HG03342 (cell line): Measurements from ENCODE around the gene SPATC1L.
"Not testable (repeated sequence)": the region's sequence is repeated elsewhere in the genome, so short reads cannot be mapped to it uniquely, and the experiment has no call there.

Experiments
- ATAC-seq: cut with Tn5 transposase; IDR thresholded peaks from one replicate; pipeline ENCODE4 v1.9.1; 2021; ENCODE audit warnings: mild to moderate bottlenecking, moderate library complexity; ENCODE audit not compliant: unreplicated experiment

The SPATC1L gene

DNA sequence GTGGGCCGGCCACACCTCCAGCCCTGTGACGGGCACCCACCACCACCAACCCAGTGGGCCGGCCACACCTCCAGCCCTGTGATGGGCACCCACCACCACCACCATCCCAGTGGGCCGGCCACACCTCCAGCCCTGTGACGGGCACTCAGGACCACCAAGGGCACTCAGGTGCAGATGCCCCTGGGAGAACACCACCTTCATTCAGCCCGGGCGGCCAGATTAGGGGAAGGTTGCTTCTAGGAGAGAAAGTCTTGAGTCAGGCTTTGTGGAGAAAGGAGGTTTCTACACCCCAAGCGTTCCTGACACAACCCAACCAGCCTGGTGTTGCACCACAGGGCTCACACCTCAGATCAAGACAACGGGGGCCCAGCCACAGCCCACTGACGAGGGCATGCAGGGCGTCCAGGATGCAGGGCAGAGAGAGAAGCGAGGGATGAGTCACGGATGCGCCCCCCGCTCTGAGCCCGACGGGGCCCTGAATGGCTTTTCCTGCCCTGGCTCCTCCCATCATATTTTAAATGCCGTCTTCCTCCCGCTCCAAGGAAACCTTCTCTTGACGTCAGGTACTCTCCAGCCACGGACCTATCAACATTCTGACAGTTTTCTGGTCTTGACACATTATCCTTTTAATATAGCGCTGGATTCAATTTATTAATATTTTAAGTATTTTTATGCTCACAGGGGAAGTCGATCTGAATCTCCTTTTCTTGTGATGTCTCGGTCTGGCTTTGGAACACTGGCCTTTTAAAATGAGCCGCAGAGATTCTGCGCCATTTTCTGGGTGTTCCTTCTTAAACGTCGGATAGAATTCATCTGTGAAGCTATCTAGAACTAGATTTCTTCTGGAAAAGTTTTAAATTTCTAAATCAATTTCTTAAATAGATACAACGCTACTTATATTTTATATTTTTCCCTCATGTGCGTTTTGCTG lies 631 bp upstream of the SPATC1L start:
- ATAC-seq: no peak

DNA sequence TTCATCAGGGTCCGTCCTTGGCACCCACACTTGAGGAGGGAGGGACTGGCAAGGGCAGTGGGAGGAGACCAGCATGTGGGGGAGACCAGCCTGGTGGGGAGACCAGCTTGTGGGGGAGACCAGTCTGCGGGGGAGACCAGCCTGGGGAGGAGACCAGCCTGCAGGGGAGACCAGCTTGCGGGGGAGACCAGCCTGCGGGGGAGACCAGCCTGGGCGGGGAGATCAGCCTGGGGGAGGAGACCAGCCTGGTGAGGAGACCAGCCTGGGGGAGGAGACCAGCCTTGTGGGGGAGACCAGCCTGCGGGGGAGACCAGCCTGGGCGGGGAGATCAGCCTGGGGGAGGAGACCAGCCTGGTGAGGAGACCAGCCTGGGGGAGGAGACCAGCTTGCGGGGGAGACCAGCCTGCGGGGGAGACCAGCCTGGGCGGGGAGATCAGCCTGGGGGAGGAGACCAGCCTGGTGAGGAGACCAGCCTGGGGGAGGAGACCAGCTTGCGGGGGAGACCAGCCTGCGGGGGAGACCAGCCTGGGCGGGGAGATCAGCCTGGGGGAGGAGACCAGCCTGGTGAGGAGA lies 836 bp downstream of the SPATC1L start:
- not testable (repeated sequence) for ATAC-seq

DNA sequence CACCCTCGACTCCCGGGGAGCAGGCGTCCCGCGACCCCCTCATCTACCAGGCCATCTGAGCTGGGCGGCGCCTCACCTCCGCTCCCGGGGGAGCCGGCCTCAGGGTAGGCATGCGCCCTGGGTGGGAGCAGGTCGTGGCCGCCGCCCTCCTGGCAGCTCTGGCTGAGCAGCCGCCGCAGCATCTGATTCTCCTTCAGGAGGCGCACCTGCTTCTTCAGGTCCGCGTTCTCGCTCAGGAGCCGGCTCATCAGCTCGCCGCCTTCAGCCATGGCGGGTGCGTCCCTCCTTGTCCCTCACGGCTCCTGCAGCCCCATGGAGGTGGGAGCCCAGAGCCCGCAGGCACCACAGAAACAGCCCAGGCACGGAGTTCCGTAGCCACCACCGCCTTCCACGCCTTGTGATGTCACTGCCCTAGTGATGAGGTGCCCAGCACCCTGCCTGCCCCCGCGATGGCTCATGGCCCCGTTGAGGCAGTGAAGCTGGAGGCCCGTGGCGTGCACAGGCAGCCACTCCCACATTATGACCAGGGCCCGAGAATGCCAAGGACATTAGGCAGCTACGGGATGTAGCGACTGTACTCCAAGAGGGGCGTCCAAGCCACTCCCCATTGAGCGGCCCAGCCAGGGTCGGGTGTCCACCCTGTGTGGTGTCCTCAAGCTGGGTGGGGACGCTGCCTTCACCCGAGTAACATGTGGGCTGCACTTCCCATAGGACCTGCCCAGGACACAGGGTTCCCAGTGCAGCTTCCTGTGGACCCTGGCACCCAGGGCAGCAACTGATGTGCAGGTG lies 1.5 kb downstream of the SPATC1L start:
- ATAC-seq: no peak

DNA sequence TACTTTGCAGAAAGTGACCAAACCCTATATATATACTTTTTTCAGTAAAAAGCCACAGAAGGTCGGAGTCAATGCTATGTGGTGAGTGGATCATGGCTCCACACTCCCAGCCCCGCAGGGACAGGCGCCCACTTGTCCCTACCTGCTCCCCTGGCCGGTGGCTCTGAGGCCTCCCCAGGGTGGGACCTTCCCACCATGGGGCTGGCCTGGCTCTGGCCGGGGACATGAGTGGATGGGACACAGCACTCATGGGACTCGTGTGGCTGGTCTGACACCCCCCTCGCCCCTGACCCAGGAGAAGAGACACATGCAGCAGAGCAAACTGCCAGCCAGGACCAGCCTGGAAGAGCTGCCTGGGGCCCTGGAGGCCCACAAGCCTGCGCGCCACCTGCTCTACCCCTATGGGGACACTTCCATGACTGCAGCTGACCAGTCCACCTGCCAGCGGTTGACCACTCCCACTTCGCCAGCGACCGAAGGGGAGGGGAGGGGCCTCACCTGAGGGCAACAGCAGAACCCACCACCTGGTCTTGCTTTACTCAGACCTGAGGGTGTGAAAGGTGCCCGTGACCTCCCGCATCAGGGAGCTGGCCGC lies 2.2 kb downstream of the SPATC1L start:
- no peak for ATAC-seq

DNA sequence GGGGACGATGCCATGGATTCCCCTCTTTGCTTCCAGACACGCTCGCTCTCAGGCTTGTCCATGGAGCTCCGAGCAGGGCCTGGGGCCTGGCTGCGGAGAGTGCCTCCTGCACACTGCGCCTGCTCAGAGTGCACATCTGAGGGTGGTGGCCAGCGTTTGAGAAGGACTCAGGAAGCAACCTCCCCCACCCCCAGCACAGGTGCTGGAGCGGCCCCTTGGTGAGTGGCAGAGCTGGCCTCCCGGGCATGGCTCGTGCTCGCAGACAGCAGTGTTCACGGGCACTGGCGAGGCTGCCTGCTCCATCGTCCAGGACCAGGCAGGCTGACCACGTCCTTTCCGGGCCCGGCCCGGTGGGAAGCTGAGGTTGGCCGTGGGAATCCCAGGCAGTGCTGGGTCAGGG lies 2.8 kb downstream of the SPATC1L start:
- no peak for ATAC-seq

DNA sequence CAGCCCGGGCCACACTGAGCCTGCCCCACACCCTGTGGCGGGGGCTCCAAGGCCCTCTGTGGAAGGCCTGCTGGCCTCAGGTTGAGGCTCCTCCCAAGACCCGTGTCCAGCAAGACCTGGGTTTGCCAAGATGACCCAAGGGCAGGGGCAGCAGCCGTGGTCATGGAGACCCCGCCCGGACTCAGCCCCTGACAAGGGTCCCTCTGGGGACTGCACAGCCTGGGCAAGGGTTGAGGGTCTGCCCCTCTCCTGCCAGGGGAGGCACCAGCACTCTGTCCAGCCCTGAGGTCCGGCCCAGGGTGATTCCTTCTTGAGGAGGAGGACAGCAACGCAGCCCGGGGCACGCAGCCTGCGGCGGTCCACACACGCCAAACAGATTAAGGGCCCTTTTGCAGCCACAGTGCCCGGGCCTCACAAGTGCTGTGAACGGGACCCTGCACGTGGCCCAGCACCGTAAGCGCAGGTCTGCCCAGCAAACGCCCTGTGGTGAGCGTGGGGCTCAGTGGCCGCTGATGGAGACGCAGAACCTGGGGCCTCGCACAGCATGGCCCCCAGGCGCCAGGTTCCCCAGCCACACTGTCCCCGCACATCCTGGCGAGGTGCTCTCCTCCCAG lies 3.4 kb downstream of the SPATC1L start:
- no peak for ATAC-seq

DNA sequence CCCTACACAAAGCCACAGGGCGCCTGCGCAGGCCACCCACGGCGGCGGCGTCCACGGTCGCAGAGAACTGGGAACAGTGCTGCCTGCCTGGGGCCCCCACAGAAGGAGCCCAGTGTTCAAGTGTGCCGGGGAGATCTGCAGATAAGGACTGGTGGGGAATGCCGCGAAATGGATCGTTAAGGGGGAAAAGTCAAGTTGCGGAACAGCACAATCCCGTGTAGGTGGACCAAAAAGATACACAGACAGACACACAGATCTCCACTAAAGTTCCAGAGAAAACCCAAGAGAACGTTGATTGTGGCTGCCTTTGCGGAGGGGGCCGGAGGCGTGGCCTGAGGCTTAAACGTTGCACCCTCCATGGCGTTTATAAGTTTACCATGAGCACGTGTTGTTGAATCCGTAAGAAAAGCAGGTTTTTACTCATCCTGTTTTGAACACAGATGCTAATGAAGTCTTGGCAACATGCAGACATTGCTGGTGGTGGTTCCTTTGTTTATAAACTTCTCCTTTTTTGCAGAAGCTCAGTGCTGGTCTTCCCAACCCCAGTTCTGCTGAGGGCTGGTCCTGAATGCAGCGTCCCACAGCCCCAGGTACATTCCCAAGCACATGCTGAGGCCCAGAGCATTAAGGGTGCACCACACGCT lies 4.1 kb downstream of the SPATC1L start:
- no peak for ATAC-seq

DNA sequence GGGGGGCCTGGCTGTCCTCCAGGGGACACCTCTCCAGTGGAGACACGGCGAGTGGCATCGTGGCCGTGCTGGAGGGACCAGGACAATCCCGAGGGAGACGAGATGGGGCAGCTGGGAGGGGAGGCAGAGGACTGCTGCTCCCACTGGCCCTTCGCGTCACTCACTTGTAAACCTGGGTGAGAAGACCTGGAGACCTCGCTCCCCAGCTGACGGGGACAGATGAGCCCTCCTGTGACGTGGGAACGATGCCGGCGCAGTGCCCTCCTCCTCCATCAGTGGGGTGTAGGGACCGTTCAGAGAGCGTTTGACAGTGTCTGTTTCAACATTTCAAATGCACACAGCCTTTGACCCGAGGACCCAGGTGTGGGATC lies 4.6 kb downstream of the SPATC1L start:
- no peak for ATAC-seq

DNA sequence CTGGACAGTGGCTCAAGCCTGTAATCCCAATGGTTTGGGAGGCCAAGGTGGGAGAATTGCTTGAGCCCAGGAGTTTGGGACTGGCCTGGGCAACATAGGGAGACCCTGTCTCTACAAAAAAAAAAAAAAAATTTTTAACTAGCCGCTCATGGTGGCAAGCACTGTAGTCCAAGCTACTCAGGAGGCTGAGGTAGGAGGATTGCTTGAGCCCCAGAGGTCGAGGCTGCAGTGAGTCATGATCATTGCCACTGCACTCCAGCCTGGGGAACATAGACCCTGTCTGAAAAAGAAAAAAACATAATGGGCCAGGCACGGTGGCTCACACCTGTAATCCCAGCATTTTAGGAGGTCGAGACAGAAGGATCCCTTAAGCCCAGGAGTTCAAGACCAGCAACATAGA lies 5.3 kb downstream of the SPATC1L start:
- ATAC-seq: no peak

DNA sequence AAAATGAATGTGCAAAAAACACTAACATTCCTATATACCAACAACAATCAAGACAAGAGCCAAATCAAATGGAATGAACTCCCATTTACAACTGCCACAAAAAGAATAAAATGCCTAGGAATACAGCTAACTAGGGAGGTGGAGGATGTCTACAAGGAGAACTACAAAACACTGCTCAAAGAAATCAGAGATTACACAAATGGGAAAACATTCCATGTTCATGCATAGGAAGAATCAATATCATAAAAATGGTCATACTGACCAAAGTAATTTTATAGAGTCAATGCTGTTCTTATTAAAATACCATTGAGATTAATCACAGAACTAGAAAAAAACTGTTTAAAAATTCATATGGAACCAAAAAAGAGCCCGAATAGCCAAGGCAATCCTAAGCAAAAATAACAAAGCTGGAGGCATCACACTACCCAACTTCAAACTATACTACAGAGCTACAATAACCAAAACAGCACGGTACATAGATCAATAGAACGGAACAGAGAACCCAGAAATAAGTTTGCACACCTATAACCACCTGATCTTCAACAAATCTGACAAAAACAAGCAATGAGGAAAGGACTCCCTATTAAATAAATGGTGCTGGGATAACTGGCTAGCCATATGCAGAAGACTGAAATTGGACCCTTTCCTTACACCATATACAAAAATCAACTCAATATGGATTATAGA lies 7.7 kb downstream of the SPATC1L start:
- not testable (repeated sequence) for ATAC-seq

DNA sequence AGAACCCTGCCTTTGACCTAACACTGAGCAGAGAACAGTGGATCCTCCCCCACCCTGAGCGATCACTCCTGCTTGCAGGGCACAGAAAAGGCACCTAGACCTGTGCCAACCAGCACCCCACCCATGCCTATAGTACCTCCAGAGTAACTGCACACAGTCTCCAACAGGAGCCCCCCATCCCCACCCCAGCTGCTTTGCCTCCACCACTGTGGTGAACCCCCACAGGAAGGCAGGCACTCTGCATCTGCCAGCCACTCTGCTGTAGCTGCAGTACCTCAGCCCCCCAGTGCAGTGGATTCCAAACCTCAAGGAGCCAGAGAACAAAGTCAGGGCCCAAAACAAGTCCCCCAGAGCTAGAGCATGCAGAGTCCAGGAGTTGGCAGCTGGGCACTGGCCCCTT lies 10.7 kb downstream of the SPATC1L start:
- no peak for ATAC-seq

DNA sequence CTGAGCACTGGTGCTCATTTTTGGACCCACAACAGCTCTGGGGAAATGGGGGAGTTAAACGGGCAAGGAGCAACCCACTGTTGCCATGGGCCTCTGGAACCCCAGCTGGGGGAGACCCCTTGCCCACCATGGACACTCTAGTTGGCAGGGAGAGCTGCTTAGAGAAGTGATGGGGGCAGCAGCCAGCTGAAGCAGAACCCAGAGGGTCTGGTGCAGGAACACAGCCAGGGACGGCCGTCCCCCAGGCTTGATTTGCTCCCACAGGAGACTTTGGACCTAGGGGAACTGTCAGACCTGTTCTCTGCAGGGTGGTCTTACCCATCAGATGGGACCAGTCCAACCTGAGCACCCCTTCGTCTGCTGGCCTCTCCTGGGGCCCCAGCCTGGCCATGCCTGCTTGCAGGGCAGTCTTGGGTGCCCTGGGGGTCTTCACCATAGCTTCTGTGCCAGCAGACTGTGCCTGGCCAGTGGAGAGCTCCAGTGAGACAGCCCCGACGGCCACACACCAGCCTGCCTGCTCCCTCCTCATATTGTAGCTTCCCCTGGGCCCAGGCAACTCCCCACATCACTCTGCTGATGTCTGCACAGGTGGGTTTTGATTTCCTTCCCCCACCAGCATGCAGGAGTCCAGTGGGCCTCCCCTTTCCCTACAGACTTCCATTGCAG lies 11.3 kb downstream of the SPATC1L start:
- ATAC-seq: no peak

DNA sequence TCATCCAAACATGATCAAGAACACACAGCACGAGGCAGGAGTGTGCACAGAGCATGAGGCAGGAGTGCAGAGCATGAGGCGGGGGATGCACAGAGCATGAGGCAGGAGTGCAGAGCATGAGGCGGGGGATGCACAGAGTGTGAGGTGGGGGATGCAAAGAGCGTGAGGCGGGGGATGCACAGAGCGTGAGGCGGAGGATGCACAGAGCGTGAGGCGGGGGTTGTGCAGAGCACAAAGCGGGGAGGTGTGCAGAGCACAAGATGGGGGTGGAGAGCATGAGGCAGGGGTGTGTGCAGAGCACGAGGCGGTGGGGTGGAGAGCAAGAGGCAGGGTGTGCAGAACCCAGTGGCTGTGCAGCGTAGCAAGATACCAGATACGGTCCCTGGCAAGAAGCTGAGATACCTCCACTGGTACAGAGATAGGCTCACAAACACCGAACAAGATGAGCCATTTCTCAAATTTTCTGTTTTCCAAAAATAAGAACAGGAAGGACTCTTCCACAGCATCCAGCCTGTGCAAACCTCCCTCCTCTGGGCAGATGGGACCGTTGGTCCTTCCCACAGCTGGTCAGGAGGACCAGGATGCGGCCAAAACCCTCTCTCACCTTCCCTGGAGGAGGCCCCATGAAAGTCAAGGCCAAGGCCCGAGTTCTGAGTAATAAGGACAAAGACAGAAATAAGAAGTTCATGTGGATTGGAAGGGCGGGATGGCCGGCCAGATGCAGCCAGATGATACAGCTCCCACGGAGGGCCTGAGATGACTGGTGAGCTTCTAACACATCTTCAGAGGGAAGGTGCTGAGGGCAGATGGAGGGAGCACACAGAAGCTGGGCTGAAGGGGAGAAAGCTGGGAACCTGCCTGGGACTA lies 12.0 kb downstream of the SPATC1L start:
- ATAC-seq: no peak

DNA sequence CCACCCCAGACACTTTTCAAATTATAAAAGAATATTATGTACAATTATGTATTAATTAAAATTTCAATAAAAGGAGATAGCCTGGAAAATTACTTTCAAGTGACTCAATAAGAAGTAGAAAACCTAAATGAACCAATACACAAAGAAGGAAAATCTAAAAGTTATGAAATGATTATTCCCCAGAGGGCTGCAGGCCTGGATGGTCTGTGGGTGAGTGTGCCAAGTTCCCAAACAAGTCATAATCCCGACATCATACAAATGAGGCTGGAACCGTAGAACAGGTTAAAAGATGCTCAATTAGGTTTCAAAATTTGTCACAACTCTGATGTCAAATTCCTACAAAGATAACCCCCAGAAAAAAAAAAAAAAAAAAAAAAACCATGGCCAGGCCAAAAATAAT lies 12.7 kb downstream of the SPATC1L start:
- ATAC-seq: no peak

DNA sequence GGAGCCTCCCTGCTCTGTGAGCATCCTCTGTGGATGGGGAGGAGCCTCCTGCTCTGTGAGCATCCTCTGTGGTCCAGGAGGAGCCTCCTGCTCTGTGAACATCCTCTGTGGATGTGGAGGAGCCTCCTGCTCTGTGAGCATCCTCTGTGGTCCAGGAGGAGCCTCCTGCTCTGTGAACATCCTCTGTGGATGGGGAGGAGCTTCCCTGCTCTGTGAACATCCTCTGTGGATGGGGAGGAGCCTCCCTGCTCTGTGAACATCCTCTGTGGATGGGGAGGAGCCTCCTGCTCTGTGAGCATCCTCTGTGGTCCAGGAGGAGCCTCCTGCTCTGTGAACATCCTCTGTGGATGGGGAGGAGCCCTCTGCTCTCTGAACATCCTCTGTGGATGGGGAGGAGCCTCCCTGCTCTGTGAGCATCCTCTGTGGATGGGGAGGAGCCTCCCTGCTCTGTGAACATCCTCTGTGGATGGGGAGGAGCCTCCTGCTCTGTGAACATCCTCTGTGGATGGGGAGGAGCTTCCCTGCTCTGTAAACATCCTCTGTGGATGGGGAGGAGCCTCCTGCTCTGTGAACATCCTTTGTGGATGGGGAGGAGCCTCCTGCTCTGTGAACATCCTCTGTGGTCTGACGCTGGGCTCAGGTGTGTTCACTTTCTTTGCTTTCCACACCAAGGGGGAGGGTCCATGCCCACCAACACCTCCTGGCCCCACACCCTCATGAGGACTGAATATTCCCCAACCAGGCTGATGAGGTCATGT lies 13.6 kb downstream of the SPATC1L start:
- ATAC-seq: not testable (repeated sequence)

DNA sequence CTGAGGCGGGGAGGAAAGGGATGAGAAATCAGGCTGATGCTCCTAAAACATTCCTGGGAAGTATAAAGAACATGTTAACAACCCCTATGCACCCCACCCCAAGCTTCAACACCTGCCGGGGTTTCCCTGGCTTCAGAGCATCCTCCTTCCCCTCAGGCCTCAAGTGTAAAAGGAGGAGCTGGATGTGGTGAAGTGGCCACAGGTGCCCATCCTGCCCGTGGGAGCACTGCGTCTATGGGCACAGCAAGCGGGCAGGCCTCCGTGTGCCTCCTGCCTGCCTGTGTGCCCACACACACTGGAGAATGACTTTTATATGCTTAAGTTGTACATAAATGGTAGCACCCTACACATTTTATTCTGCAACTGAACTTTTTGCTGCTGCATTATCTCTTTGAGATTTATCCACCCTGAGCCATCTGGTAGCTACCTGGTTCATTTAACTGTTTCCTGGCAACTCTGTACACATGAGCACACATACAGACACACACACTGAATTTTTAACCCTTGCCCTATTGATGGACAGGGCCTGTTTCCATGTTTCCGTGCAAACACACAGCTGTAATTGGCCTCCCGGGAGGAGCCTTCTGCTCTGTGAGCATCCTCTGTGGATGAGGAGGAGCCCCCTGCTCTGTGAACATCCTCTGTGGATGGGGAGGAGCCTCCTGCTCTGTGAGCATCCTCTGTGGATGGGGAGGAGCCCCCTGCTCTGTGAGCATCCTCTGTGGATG lies 15.4 kb downstream of the SPATC1L start:
- ATAC-seq: no peak

DNA sequence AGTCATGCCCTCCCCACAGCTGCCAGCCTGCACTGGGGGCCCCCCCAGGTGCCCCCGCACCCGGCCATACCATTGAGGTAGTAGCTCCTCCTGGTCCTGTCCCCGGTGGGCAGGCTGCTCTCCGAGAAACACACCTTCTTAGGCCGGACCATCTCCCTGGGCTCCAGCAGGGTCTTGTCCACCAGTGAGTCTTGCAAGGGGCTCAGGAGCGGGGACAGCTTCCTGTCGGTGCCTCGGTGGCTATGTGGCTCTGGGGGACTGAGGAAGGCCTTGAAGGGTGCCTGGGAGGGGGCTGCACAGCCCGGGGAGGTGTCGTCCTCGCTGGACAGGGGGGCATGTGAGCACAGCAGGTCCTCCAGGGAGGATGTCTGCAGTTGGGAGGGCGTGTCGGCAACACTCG lies 16.0 kb downstream of the SPATC1L start:
- ATAC-seq: no peak
